GM12864 (cell line): ENCODE results near the gene A2M.

Source experiments
- DNase-seq: peaks from one replicate; pipeline ENCODE4 v3.0.0-alpha.2; 2011; ENCODE audit warnings: low read depth
- H3K4me3 ChIP-seq: 2 replicates; pipeline ENCODE4 v1.5.1; 2011; ENCODE audit warnings: mild to moderate bottlenecking, low read depth, low read length, control low read depth
- CTCF ChIP-seq: IDR thresholded peaks from 2 replicates; pipeline ENCODE4 v1.5.1; 2011; ENCODE audit warnings: low read depth, mild to moderate bottlenecking, moderate library complexity, low read length, control low read depth, inconsistent platforms; ENCODE audit errors: missing control alignments

The A2M gene

GRCh38 chr12:9066755-9067423, 48.8 kb downstream of the A2M start:
- TF ChIP-seq CTCF = no peak
- no peak overlapping the region for H3K4me3 ChIP-seq
- no peak for DNase-seq

GRCh38 chr12:9066183-9066623, 49.5 kb downstream of the A2M start:
- no peak for DNase-seq
- H3K4me3 ChIP-seq = no peak overlapping the region
- no peak for TF ChIP-seq CTCF

GRCh38 chr12:9065607-9065856, 50.2 kb downstream of the A2M start:
- TF ChIP-seq CTCF = no peak
- no peak for DNase-seq
- H3K4me3 ChIP-seq = no peak overlapping the region

GRCh38 chr12:9064815-9065606, 50.7 kb downstream of the A2M start:
- no peak for DNase-seq
- H3K4me3 ChIP-seq = peak overlapping the region; percentile 36
- TF ChIP-seq CTCF = no peak

GRCh38 chr12:9064201-9064814, 51.4 kb downstream of the A2M start:
- TF ChIP-seq CTCF = peak; percentile 51
- peak; percentile 4 for DNase-seq
- peak overlapping the region; percentile 36 for H3K4me3 ChIP-seq

GRCh38 chr12:9052610-9053009, 63.1 kb downstream of the A2M start:
- no peak for DNase-seq
- no peak for TF ChIP-seq CTCF
- H3K4me3 ChIP-seq = no peak overlapping the region
